HCT116 (cell line): Measurements from ENCODE around the gene TPRG1. TPM values are rescaled to one million over a fixed set of nuclear protein-coding genes. Genes with fewer than 3 reads are reported as not detected.

ENCODE experiments used
- ATAC-seq: fragments of 200-7000 bp; cut with Tn5 transposase; 2 replicates; pipeline ENCODE4 v1.9.1; 2020; ENCODE audit warnings: mild to moderate bottlenecking, moderate library complexity
- BruUV-seq: library from RNA; stranded (reverse); fragments of 400-500 nt; replicated peaks from 2 replicates; lab custom pipeline; 2021; lab: Mats Ljungman, UMichigan
- CTCF ChIA-PET: fragments of 300-600 bp; sonication (Branson Sonifier 250); formaldehyde crosslinking; loops from one replicate; lab custom pipeline; 2021; ENCODE audit warnings: antibody characterized with exemption; lab: Charles Lee
- POLR2A ChIA-PET: fragments of 300-600, 350-600 bp; sonication (Branson Sonifier 250); formaldehyde crosslinking; loops from one replicate; lab custom pipeline; 2021; ENCODE audit warnings: antibody characterized with exemption; lab: Charles Lee
- RAD21 ChIA-PET, 2 experiments: fragments of 300-600 bp; sonication (Branson Sonifier 250); formaldehyde crosslinking; loops; one replicate each; lab custom pipeline; 2023; ENCODE audit warnings: low total read pairs in 2 of 2; ENCODE audit not compliant: uncharacterized antibody in 2 of 2, unreplicated experiment in 2 of 2, low non-redundant PET in 1 of 2; lab: Charles Lee
- DNase-seq: peaks from one replicate; pipeline ENCODE4 v3.0.0-alpha.2; 2010; ENCODE audit warnings: low read depth, low spot score
- H2AFZ ChIP-seq: fragments of 200-600 bp; shearing (Covaris generic), sonication (generic); 2 replicates; pipeline ENCODE4 v1.6.1; 2017; ENCODE audit warnings: low read depth, mixed run types, mixed read lengths, antibody characterized with exemption, low read length; ENCODE audit not compliant: poor library complexity, severe bottlenecking
- H3K27ac ChIP-seq: 2 replicates; pipeline ENCODE4 v1.5.1; 2012; ENCODE audit warnings: low read depth, low read length
- H3K27me3 ChIP-seq: fragments of 200-600 bp; sonication (generic); 2 replicates; pipeline ENCODE4 v1.6.1; 2016; ENCODE audit warnings: mixed run types, low read length, mixed read lengths; ENCODE audit not compliant: insufficient read depth
- H3K36me3 ChIP-seq, 2 experiments: fragments of 200-500 bp in 1 of 2; fragments of 200-600 bp in 1 of 2; sonication (Bioruptor generic) in 1 of 2; sonication (generic) in 1 of 2; 2 replicates each; pipeline versions ENCODE4 v1.5.1 to v1.6.1; 2014 to 2016; ENCODE audit warnings: low read length in 2 of 2, inconsistent platforms in 1 of 2, mixed read lengths in 1 of 2, mixed run types in 1 of 2; ENCODE audit not compliant: insufficient read depth in 2 of 2, control insufficient read depth in 1 of 2
- H3K4me1 ChIP-seq, 2 experiments: fragments of 200-600 bp in 1 of 2; sonication (generic) in 1 of 2; 2 replicates each; pipeline versions ENCODE4 v1.5.1 to v1.6.1; 2012 to 2017; ENCODE audit warnings: low read length in 2 of 2, inconsistent platforms in 1 of 2, mild to moderate bottlenecking in 1 of 2, mixed read lengths in 1 of 2, mixed run types in 1 of 2, moderate library complexity in 1 of 2; ENCODE audit not compliant: insufficient read depth in 2 of 2, control insufficient read depth in 1 of 2
- H3K4me2 ChIP-seq: fragments of 200-600 bp; sonication (generic); 2 replicates; pipeline ENCODE4 v1.6.1; 2017; ENCODE audit warnings: mixed run types, low read length, mixed read lengths
- H3K4me3 ChIP-seq, 2 experiments: fragments of 200-600 bp in 1 of 2; sonication (generic) in 1 of 2; replicated peaks in 1 of 2; 2 replicates each; pipeline ENCODE4 v1.5.1; 2011 to 2016; ENCODE audit warnings: low read length in 2 of 2, control low read depth in 1 of 2, low read depth in 1 of 2, mild to moderate bottlenecking in 1 of 2, mixed read lengths in 1 of 2, mixed run types in 1 of 2
- H3K79me2 ChIP-seq: fragments of 200-600 bp; sonication (generic); 2 replicates; pipeline ENCODE4 v1.6.1; 2017; ENCODE audit warnings: mild to moderate bottlenecking, mixed run types, low read length, moderate library complexity, mixed read lengths; ENCODE audit not compliant: insufficient read depth
- H3K9ac ChIP-seq: fragments of 200-600 bp; sonication (generic); 2 replicates; pipeline ENCODE4 v1.6.1; 2016; ENCODE audit warnings: low read length, mixed read lengths
- H3K9me2 ChIP-seq: fragments of 200-600 bp; sonication (generic), shearing (Covaris generic); 2 replicates; pipeline ENCODE4 v1.6.1; 2017; ENCODE audit warnings: mixed run types, mild to moderate bottlenecking, moderate library complexity; ENCODE audit not compliant: insufficient read depth
- H3K9me3 ChIP-seq, 2 experiments: fragments of 200-500 bp in 1 of 2; fragments of 200-600 bp in 1 of 2; sonication (Bioruptor generic) in 1 of 2; sonication (generic) in 1 of 2; 2 replicates each; pipeline ENCODE4 v1.6.1; 2014 to 2017; ENCODE audit warnings: low read length in 2 of 2, mixed read lengths in 2 of 2, inconsistent platforms in 1 of 2, low read depth in 1 of 2, mild to moderate bottlenecking in 1 of 2, mixed run types in 1 of 2, moderate library complexity in 1 of 2; ENCODE audit not compliant: control insufficient read depth in 1 of 2, insufficient read depth in 1 of 2
- H4K20me1 ChIP-seq: fragments of 200-600 bp; sonication (generic), shearing (Covaris generic); 2 replicates; pipeline ENCODE4 v1.6.1; 2017; ENCODE audit warnings: mixed run types, mild to moderate bottlenecking, moderate library complexity; ENCODE audit not compliant: insufficient read depth
- ATF3 ChIP-seq: IDR thresholded peaks from 2 replicates; pipeline ENCODE4 v1.6.1; 2012
- CBX3 ChIP-seq: IDR thresholded peaks from 2 replicates; pipeline ENCODE4 v1.6.1; 2012; ENCODE audit warnings: low read depth
- CEBPB ChIP-seq: IDR thresholded peaks from 2 replicates; pipeline ENCODE4 v1.6.1; 2012; ENCODE audit warnings: low read depth
- EGR1 ChIP-seq: IDR thresholded peaks from 2 replicates; pipeline ENCODE4 v1.6.1; 2012; ENCODE audit warnings: low read depth
- ELF1 ChIP-seq: IDR thresholded peaks from 2 replicates; pipeline ENCODE4 v1.6.1; 2012; ENCODE audit warnings: low read depth, borderline replicate concordance
- EZH2 ChIP-seq: fragments of 200-600 bp; sonication (generic); IDR thresholded peaks from 2 replicates; pipeline ENCODE4 v1.6.1; 2017; ENCODE audit warnings: antibody characterized with exemption, mixed run types
- FOSL1 ChIP-seq: IDR thresholded peaks from 2 replicates; pipeline ENCODE4 v1.6.1; 2012; ENCODE audit warnings: low read depth
- JUND ChIP-seq: IDR thresholded peaks from 2 replicates; pipeline ENCODE4 v1.6.1; 2012
- POLR2A ChIP-seq: IDR thresholded peaks from 2 replicates; pipeline ENCODE4 v1.7.0; 2011; ENCODE audit warnings: borderline replicate concordance; ENCODE audit not compliant: insufficient read depth, insufficient read length; ENCODE audit errors: extremely low read depth
- RAD21 ChIP-seq: IDR thresholded peaks from 2 replicates; pipeline ENCODE4 v1.6.1; 2012; ENCODE audit warnings: low read depth, mild to moderate bottlenecking
- REST ChIP-seq: IDR thresholded peaks from 2 replicates; pipeline ENCODE4 v1.6.1; 2012; ENCODE audit warnings: low read depth
- SP1 ChIP-seq: IDR thresholded peaks from 2 replicates; pipeline ENCODE4 v1.6.1; 2012; ENCODE audit warnings: low read depth
- SRF ChIP-seq: IDR thresholded peaks from 2 replicates; pipeline ENCODE4 v1.6.1; 2012; ENCODE audit warnings: low read depth
- YY1 ChIP-seq: IDR thresholded peaks from 2 replicates; pipeline ENCODE4 v1.6.1; 2011; ENCODE audit warnings: low read length, low read depth, moderate library complexity, mild to moderate bottlenecking; ENCODE audit not compliant: insufficient replicate concordance; ENCODE audit errors: extremely low read depth
- ZBTB33 ChIP-seq: IDR thresholded peaks from 2 replicates; pipeline ENCODE4 v1.6.1; 2011; ENCODE audit warnings: mild to moderate bottlenecking, low read length, moderate library complexity; ENCODE audit not compliant: insufficient replicate concordance; ENCODE audit errors: extremely low read depth
- ZFX ChIP-seq: fragments of 450-650 bp; IDR thresholded peaks from 2 replicates; pipeline ENCODE4 v1.6.1; 2017
- ZNF274 ChIP-seq: fragments of 200-500 bp; sonication (Bioruptor generic); IDR thresholded peaks from 2 replicates; pipeline ENCODE4 v1.6.1; 2014; ENCODE audit warnings: mild to moderate bottlenecking, low read depth, low read length, inconsistent platforms
- intact Hi-C: fragments of 100-400 bp; cut with micrococcal nuclease; formaldehyde crosslinking; loops from 2 replicates; pipeline ENCODE4 v1.10.0; 2022
- total RNA-seq: library from RNA; stranded (reverse); gene quantifications from one replicate; pipeline ENCODE4 v1.2.1, GENCODE V29; 2021; ENCODE audit not compliant: unreplicated experiment

The TPRG1 gene
- total RNA-seq, 1 experiment from 2014 or later: 2.8 TPM

GRCh38 chr3:189212681-189213080 is 40.9 kb downstream of the TPRG1 start:
- Histone ChIP-seq H3K9ac (no peak overlapping the region), H2AFZ (no peak overlapping the region), H3K9me2 (no peaks in the 10 kb centered on the region), H4K20me1 (no peaks in the 10 kb centered on the region), H3K27me3 (no peaks in the 10 kb centered on the region), H3K4me3 (no peak overlapping the region), H3K27ac (no peak overlapping the region), H3K4me1 (no peaks in the 10 kb centered on the region), H3K9me3 (no peaks in the 10 kb centered on the region), H3K36me3 (no peaks in the 10 kb centered on the region), H3K79me2 (no peaks in the 10 kb centered on the region), H3K4me2 (no peak overlapping the region)
- TF ChIP-seq RAD21: no peak
- TF ChIP-seq ZBTB33: no peak
- TF ChIP-seq ZNF274: no peak
- no peak for TF ChIP-seq CBX3
- no peak for TF ChIP-seq REST
- no peak for TF ChIP-seq FOSL1
- no peak for TF ChIP-seq SRF
- no peak for TF ChIP-seq EGR1
- no peak for TF ChIP-seq CEBPB
- no peak for TF ChIP-seq SP1
- TF ChIP-seq EZH2: no peak
- TF ChIP-seq YY1: no peak
- no peak for TF ChIP-seq ZFX
- TF ChIP-seq JUND: no peak
- no peak for TF ChIP-seq ATF3
- TF ChIP-seq POLR2A: no peak
- no peak for TF ChIP-seq ELF1
- ATAC-seq (no peak), DNase-seq (no peak)
- CTCF ChIA-PET: no interaction called here
- BruUV-seq: no TSS peak
- RAD21 ChIA-PET: no interaction called here
- POLR2A ChIA-PET: no interaction called here
- intact Hi-C loops: no loop called here
